DOHH2 (cell line): Measurements from ENCODE around the gene COL4A2.

ENCODE experiments used
- H3F3A ChIP-seq: fragments of 200-600 bp; sonication (generic), shearing (Covaris generic); 2 replicates; pipeline ENCODE4 v1.6.0; 2016; ENCODE audit warnings: antibody characterized with exemption, mild to moderate bottlenecking; ENCODE audit not compliant: control insufficient read depth, insufficient read depth
- H3K27ac ChIP-seq: fragments of 200-600 bp; sonication (generic); 2 replicates; pipeline ENCODE4 v1.5.1; 2014; ENCODE audit warnings: low read depth, mild to moderate bottlenecking, low read length, moderate library complexity
- H3K27me3 ChIP-seq: fragments of 200-600 bp; sonication (generic); 2 replicates; pipeline ENCODE4 v1.6.1; 2014; ENCODE audit warnings: mild to moderate bottlenecking, low read length, mixed read lengths; ENCODE audit not compliant: control insufficient read depth
- H3K36me3 ChIP-seq: fragments of 200-600 bp; sonication (generic); 2 replicates; pipeline ENCODE4 v1.6.1; 2014; ENCODE audit warnings: mild to moderate bottlenecking, low read length, moderate library complexity, mixed read lengths; ENCODE audit not compliant: control insufficient read depth
- H3K4me1 ChIP-seq: fragments of 200-600 bp; sonication (generic); 2 replicates; pipeline ENCODE4 v1.6.1; 2014; ENCODE audit warnings: mild to moderate bottlenecking, low read length, mixed read lengths; ENCODE audit not compliant: control insufficient read depth
- H3K4me2 ChIP-seq: fragments of 200-600 bp; sonication (generic); 2 replicates; pipeline ENCODE4 v1.6.0; 2014; ENCODE audit warnings: mild to moderate bottlenecking, low read length, moderate library complexity
- H3K4me3 ChIP-seq: fragments of 200-600 bp; sonication (generic); 2 replicates; pipeline ENCODE4 v1.5.1; 2014; ENCODE audit warnings: mild to moderate bottlenecking, low read length, mixed read lengths
- H3K79me2 ChIP-seq: fragments of 200-600 bp; sonication (generic); 2 replicates; pipeline ENCODE4 v1.6.1; 2014; ENCODE audit warnings: mild to moderate bottlenecking, low read length, mixed read lengths; ENCODE audit not compliant: control insufficient read depth
- H3K9me2 ChIP-seq: fragments of 200-600 bp; sonication (generic); replicated peaks from 2 replicates; pipeline ENCODE4 v1.6.1; 2014; ENCODE audit warnings: mild to moderate bottlenecking, low read length, mixed read lengths; ENCODE audit not compliant: control insufficient read depth
- H3K9me3 ChIP-seq: fragments of 200-600 bp; sonication (generic); 2 replicates; pipeline ENCODE4 v1.6.1; 2014; ENCODE audit warnings: antibody characterized with exemption, low read length, mixed read lengths; ENCODE audit not compliant: control insufficient read depth, insufficient read depth
- H4K20me1 ChIP-seq: fragments of 200-600 bp; sonication (generic); 2 replicates; pipeline ENCODE4 v1.6.0; 2014; ENCODE audit warnings: low read depth, mild to moderate bottlenecking, antibody characterized with exemption, low read length, moderate library complexity; ENCODE audit not compliant: control insufficient read depth, insufficient read depth
- EZH2phosphoT487 ChIP-seq: fragments of 200-600 bp; sonication (generic); IDR thresholded peaks from 2 replicates; pipeline ENCODE4 v1.6.1; 2017; ENCODE audit warnings: borderline replicate concordance, mild to moderate bottlenecking, antibody characterized with exemption, low read length, moderate library complexity, mixed read lengths
- TF ChIP-seq, protein P1 (sequence below): fragments of 200-600 bp; sonication (generic); IDR thresholded peaks from one replicate; pipeline ENCODE4 v1.5.1; 2014; ENCODE audit warnings: antibody characterized with exemption, mild to moderate bottlenecking, low read depth, low read length; ENCODE audit not compliant: poor library complexity, severe bottlenecking

Gene COL4A2

DNA sequence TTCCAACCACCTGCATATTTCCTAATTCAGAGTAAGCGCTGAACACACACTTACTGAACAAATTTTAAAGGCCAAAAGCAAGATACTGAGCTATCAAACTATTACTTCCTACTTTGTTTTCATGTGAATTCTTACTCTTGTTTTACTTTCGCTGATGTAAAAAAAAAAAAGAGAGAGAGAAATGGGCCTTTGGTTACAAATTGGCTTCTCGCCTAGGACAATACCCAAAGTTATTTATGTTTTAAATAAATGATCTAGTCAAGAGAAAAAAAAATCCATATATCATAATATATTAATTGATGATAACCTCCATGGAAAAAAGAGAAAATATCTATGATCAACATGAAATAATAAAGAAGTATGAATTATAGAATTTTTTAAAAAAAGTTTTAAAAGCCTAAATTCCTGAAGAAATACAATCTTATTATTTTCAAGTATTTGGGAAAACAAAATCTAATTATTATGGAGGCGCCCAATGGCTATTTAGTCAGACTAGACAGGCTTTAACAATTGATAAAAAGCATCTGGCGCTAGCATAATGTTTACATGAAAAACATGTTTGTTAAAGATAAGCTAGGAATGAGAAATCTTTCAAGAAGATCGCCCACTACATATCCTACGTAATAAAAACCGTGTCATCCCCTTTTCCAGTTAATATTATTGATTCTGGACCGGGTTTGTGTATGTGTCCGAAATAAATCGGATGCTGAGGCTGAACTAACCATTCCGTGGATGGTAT, 9.1 kb upstream of the COL4A2 start:
- Histone ChIP-seq H3K36me3 (no peaks in the 10 kb centered on the region), H3K27me3 (no peaks in the 10 kb centered on the region), H3K79me2 (no peaks in the 10 kb centered on the region), H3K9me2 (no peaks in the 10 kb centered on the region), H3K9me3 (no peaks in the 10 kb centered on the region), H3K27ac (no peak overlapping the region), H3F3A (no peaks in the 10 kb centered on the region), H3K4me1 (no peaks in the 10 kb centered on the region), H4K20me1 (no peaks in the 10 kb centered on the region), H3K4me3 (no peak overlapping the region), H3K4me2 (no peak overlapping the region)
- TF ChIP-seq EZH2phosphoT487 = no peak
- TF ChIP-seq, protein P1, sequence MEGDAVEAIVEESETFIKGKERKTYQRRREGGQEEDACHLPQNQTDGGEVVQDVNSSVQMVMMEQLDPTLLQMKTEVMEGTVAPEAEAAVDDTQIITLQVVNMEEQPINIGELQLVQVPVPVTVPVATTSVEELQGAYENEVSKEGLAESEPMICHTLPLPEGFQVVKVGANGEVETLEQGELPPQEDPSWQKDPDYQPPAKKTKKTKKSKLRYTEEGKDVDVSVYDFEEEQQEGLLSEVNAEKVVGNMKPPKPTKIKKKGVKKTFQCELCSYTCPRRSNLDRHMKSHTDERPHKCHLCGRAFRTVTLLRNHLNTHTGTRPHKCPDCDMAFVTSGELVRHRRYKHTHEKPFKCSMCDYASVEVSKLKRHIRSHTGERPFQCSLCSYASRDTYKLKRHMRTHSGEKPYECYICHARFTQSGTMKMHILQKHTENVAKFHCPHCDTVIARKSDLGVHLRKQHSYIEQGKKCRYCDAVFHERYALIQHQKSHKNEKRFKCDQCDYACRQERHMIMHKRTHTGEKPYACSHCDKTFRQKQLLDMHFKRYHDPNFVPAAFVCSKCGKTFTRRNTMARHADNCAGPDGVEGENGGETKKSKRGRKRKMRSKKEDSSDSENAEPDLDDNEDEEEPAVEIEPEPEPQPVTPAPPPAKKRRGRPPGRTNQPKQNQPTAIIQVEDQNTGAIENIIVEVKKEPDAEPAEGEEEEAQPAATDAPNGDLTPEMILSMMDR = no peak

DNA sequence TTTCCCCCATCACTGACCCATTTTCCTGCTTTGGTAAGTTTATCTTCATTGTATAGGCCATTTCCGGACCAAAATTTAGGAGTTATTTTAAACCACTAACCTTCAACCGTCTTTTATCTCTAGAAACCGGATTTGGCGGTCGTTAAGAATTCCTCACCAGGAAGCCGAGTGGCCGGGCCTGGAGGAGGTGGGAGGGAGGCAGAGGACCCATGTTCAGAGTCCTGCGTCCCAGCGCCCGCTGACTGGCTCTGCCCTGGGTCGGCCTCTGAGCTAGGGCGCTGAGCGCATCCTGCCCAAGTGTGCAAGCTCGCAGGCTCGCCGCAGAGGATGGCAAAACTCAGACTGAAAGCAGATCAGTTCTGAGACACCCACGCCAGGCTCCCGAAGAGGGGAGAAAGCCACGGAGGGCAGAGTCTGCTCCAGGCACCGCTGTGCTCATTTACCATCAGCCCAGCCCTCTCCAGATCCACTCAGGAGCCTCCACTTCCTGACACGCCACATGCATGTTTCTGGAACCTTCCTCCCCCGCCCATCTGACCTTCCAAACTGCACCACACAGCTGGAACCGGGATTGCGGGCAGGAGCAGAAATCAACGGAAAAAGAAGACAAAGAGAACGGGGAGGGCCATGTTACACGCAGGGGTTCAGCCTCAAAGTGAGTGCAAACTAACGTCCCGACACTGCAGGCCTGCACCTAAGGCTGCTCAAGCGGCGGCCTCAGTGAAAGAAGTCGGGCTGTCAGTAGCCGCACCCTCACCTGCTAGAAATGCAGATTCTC, 8.4 kb upstream of the COL4A2 start:
- no peaks in the 10 kb centered on the region for H3F3A ChIP-seq
- H3K9me3 ChIP-seq = no peaks in the 10 kb centered on the region
- H3K79me2 ChIP-seq = no peaks in the 10 kb centered on the region
- no peak overlapping the region for H3K4me2 ChIP-seq
- H3K36me3 ChIP-seq = no peaks in the 10 kb centered on the region
- H3K9me2 ChIP-seq = no peaks in the 10 kb centered on the region
- H4K20me1 ChIP-seq = no peaks in the 10 kb centered on the region
- H3K4me3 ChIP-seq = no peak overlapping the region
- H3K27me3 ChIP-seq = 0 out of 2 replicates have a peak, but pooled peaks cover 2% of the 10 kb centered on the region
- no peaks in the 10 kb centered on the region for H3K4me1 ChIP-seq
- no peak overlapping the region for H3K27ac ChIP-seq
- TF ChIP-seq, protein P1 = no peak
- TF ChIP-seq EZH2phosphoT487 = no peak

DNA sequence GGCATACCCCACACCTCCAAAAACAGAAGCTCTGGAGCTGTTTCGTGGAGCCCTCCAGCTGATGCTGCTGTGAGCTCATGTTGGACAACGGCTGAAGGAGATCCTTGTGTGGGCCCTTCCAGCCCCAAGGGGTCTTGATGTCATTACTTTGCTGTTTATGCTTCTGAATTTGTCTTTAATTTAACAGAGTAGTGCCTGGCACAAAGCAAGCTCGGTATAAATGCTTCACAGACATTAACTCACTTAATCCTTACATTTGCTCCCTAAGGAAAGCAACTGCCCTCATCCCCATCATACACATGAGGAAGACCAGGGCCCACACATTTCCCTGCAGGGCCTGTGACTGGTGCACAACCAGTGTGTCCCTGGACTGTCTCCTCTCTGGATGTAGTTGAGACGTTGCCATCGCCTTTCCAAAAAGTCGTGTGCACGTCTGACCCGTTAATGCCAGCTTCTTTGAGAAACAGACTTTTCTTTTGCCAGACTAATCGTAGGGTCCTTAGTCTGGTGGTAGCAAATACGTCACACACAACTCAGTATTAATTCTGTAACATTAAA, 7.7 kb upstream of the COL4A2 start:
- Histone ChIP-seq H3F3A (no peaks in the 10 kb centered on the region), H3K27me3 (0 out of 2 replicates have a peak, but pooled peaks cover 2% of the 10 kb centered on the region), H3K4me3 (no peak overlapping the region)

More for the DNA sequence above, 7.7 kb upstream of the COL4A2 start:
- Histone ChIP-seq H3K79me2 (no peaks in the 10 kb centered on the region), H3K9me2 (no peaks in the 10 kb centered on the region), H3K36me3 (no peaks in the 10 kb centered on the region), H3K4me2 (no peak overlapping the region), H3K4me1 (no peaks in the 10 kb centered on the region), H3K9me3 (no peaks in the 10 kb centered on the region), H3K27ac (no peak overlapping the region), H4K20me1 (no peaks in the 10 kb centered on the region)
- TF ChIP-seq EZH2phosphoT487 = no peak
- TF ChIP-seq, protein P1 = no peak
